HuH-7 (cell line): Measurements from ENCODE around the gene WDR48.

ENCODE experiments used
- DNase-seq: peaks from one replicate; pipeline ENCODE4 v3.0.0; 2011; ENCODE audit warnings: low spot score

Gene WDR48

DNA sequence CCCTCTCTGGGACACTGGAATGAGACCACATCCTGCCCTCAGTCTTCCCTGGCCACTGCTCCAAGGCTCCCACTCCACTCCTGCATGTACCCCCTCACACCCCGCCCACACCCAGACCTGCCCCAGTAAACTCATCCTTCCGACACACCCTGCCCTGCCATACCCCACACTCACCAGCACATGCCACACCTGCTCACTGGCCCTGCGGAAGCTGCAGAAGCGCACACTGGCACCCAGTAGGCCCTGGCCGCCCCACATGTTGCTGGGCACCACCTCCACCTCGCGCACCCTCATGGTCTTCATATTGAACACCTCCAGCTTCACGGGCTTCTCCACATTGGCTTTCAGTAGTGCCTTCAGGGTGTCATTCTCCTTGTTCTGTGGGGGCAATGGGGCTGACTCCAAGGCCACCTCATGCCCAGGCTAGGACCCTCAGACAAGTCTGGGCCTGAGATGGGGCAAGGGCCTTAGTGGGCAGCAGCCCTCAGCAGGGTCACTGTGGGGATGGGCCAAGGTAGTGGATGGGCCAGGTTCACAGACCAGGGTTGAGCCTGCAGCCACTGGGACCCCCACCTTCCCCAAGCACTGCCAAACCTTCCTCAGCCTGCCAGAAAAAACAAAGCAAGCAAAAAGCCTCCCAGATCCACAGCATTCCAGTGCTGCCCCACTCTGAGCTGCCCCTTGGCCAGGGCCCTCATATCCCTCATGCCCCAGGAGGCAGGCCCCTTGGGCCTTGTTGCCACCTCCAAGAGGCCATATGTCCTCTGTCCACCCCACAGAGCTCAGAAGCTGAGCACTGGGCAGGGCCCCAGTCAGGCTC is 50.9 kb downstream of the WDR48 start:
- DNase-seq = no peak

DNA sequence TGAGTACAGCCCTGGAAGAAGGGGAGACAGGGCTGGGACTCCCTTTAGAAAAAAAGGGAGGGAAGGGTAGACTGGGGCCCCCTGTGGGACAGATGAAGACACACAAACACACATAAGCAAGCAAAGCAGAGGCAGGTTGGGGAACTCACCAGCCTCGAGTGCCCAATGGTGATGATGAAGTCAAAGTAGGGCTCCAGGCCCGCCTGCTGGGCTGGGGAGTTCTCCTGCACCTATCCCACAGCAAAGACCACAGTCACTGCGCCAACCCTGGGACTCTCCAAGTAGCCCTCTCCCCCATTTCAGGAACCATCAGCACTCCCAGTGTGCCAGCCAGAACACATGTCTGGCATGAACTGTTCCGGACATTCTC is 51.5 kb downstream of the WDR48 start:
- DNase-seq = no peak

DNA sequence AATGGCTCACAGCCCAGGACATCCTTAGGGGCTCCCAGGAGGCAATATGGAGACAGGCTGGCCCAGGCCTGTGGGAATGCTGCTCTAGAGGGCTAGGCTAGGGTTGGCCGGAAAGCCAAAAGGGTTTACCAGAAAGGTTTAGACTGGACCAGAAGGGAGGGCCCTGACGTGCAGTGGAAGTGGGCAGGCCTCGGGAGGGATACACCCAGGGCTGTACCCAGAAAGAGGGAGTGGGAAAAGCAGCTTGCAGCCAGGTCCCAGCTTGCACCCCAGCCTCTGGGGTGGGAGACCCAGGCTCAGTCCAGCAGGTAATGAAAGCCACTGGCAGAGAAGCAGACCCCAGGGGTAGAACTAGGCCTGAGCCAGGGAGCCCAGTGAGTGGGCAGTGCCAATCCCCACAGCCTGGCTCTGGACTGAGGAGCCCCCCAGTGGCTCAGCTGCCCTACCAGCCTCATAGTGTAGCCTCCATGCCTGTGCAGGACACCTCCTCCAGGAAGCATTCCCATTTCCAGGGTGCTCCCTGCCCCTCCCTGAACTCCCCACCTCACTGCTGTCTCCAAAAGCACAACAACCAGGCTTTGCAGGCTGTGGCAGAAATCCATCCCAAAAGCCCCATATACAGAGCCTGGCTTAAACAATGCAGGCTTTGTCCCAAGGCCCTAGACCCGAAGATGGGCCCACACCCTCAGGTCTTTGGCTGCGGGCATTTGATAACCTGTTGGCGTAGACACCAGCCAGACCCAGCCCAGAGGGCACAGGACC is 52.2 kb downstream of the WDR48 start:
- no peak for DNase-seq

DNA sequence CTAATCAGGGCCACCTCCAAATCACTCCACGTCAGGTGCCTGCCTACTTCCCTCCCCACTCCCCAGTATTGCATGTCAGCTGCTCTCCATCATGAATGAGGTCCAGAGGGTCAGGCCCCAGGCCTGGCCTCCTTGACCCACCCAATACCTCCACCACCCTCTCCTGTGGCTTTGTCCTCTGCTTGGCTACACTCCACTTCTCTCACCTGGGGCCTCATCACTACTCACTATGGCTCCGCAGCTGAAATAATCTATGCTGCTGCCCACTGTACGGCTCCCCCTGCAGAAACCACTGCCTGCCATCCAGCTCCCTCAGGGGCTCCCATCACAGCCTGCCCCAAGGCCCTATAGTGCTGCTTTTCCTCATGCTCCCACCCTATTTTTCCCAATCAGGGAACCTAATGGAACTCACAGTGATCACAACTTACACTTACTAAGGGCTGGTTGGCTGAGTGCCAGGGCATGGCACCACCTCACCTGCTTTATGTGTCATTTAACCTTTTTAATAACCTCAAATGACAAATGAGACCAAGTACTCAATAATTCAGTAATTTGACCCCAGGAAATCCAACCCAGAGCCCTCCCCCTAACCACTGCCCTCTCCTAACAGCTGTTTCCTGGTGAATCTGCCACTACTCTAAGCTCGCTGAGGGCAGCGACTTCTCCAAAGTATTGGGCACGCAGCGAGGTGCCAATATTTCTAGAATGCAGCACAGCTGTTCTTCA is 53.3 kb downstream of the WDR48 start:
- DNase-seq = no peak

DNA sequence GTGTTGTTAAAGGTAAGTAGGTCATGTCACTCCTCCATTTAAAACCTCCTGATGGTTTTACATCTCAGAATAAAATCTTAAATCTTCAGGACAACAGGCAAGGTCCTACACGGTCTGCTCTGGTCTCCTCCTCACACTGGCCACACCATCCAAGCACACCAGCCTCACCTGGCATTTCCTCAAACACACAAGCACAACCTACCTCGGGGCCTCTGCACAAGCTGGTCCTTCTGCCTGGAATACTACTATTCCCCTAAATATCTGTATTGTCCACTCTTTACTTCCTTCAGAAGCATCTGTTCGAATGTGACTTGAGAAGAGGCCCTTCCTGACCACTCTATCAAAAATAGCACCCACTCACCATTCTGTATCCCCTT is 53.9 kb downstream of the WDR48 start:
- no peak for DNase-seq

DNA sequence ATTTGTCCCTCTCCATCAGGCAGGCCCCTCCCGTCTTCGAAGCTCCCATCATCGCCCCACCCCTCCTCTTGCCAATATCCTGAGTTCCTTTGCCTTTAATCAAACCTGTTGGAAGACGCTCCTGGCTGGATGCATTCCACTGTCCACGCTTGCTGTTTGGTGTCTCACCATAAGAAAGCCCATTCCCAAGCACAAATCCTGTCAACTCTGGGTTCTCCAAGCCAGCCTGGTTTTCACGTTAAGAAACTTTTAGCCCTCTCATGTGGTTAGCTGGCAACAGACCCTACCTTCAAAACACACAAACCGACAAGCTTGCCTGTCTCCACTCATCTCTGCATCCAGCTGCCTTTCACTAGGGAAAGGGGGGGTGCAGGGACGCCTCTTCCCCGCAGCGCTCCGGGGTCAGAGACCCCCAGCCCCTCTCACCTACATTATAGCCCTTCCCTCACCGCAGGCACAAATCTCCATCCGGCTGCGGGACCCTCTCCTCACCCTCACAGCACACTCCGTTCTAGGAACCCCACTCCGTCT is 54.5 kb downstream of the WDR48 start:
- DNase-seq = peak; percentile 31

DNA sequence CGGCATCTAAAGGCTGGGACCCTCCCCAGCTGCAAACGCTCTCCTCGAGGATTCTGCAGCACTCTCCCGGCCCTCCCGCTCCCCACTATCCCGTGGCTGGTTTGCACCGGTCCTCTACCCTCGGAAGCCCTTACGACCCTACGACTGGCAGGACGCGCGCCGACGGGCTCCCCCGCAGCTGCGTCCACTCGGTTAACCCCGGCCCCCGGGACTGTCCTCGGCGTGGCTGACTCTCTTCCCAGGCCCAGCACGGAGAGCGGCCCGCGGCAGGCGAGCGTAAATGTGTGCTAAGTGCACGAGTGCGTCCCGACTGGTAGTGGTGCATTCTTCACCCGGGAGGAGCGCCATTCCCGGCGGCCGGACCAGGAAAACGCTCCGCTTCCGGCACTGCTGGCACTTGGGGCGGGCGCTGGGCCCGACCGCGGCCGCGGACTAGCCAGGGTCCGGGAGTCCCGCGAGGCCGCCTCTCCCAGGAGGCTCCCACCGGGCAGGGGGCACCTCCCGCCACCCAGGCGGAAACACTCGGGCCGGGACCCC is 55.1 kb downstream of the WDR48 start:
- peak; percentile 82 for DNase-seq

DNA sequence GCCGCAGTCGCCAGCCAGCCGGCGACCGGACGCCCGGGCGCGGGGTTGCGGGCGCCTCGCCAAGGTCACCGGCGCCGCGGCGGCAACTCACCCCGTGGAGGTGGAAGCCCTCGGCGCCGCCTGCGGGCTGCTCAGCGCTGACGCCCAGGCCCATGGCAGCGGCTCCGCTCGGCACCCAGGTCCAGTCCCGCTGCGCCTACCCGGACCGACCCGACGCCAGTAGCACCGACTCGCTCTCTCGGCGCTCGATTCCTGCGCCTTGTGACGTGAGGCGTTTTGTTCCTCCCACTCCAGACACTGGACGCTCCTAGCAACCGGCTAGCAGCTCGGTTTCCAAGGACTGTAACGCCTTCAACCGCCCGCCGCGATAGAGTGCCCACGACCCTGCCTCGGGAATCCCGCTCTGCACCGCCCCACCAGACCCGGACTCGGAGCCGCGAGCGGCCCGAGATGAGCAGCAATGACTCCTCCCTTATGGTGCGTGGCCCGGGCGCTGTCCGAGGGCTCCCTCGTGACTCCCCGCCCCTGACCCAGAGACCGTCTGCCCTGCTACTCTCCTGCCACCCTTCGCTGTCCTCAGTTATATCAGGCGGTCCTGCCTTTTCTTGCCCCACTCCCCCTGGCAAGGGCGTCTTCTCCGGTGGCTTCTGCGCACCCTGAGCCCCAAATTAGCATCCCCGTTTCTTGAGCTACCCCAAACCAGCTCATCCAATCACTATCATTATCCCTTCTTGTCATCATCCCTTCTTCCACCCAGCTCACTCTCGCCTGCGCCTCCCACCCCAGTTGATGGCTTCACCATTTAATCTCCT is 55.8 kb downstream of the WDR48 start, which contains the start of the genes GORASP1 and TTC21A:
Gene GORASP1, minus strand, starts transcription at position 240 of the 812 bp plus-strand sequence. Its CDS starts 86 bp downstream, at position 154.
Gene TTC21A, plus strand, starts transcription at position 293 of the 812 bp plus-strand sequence. Its CDS starts 158 bp downstream, at position 451.
- DNase-seq = peak; percentile 96

DNA sequence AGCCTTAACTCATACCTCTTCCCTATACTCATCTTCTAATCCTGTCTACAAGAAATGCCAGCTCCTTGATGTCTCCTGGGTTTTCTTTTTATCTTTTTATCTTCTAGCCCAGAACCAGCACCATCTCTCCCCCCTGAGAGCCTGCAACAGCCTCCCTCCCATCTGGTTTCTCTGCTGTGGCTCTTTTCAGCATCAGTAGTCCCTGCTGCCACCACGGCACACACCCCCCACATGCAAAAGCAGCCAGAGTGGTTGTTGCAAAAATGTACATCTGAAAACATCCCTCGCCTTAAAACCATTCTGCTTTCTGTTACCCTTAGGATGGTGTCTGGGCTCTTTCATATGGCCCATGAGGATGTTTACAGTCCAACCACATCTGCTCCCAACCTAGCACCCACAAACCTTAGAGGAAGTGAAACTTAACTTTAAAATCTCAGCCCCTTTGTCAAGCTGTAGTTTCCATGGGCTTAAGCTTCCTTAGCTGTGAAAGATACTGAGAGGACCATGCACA is 56.4 kb downstream of the WDR48 start:
- DNase-seq = no peak

DNA sequence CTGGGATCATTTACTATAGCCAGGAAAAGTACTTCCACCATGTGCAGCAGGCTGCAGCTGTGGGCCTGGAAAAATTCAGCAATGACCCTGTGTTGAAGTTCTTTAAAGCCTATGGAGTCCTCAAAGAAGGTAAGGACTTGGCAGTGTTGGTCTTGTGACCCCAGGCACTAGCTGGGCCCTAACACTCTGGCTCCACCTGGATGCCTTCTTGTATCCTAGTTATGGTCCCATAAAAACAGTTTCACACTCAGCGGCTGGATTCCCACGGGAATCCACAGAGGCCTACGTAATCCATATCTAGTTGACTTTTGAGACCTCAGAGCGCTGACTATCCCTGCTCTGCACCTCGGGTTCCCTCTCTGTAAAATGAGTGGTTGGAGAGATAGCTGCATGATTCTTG is 57.3 kb downstream of the WDR48 start:
- DNase-seq = no peak

DNA sequence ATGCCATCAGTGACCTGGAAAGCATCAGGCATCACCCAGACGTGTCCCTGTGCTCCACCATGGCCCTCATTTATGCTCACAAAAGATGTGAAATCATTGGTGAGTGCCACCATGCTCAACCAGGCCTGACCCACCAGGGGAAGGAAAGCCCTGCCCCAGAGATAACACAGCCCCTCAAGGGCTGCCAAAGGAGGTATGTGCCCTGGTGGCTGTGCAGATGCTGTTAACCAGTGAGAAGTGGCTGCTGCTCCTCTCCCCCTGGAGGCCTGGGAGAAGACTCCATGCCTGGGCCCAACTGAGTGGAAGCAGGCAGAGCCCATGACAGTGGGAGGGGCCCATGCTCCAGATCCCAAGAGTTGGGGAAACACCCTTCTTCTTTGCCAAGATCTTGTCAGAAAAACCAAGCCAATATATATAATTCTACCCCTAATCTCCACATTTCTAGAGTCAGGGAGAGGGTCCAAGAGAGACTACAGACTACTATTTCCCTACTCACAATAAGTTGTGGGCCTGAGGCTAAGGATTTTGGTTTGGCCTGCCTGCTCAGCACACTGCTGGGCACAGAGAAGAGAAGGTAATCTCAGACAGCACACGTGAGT is 58.3 kb downstream of the WDR48 start:
- peak; percentile 34 for DNase-seq

DNA sequence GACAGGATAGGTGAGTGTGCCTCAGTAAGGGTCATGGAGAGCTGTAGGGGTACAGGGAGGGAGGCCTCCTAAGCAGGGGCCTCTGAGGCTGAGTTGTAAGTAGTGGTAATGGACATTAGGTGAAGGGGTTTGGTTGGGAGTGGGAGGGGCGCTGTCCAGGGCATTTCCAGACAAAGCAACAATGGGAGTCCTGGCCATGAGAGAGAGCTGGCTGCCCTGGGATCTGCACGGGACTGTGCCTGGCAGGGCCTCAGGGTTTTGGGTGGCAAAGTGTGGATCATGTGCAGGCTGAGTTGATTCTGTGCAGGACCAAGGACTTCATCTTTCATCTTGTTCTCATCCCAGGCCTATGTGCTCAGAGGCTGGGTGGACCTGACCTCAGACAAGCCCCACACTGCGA is 60.3 kb downstream of the WDR48 start:
- no peak for DNase-seq

DNA sequence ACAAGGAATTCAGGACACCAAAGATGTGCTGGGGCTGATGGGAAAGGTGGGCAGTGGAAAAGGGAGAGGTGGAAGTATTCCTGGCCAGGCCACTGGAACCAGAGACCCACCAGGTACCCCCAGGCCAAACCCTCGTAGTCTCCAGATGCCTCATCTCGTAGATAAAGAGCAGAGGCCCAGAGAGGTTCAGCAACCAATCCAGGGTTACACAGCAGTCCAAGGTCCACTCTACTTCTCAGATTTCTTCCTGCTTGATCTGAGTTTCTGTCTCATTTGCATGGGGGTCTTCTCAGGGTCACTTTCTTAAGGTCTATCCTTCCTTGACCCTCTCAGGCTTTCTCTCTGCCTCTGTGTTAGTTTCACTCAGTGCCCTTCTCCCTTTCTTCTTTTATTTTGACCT is 60.7 kb downstream of the WDR48 start:
- DNase-seq = no peak

DNA sequence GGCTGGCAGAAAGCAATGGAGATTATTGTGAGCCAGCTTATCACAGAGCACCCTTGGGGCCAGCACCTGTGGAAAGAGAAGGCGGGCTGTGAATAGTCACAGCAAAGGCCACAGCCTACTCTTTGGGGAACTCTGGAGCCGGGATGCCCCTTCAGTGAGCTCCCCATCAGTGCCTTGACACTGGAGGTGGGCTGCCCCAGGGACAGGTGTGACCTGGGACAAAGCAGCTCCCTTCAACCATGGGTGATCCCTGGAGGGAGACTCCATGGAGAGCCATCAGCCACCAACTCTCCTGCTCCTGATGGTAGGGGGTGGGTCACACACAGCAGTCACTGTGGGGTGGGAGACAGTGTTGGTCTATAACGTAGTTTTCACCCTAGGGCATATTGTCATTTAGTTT is 61.5 kb downstream of the WDR48 start:
- no peak for DNase-seq

DNA sequence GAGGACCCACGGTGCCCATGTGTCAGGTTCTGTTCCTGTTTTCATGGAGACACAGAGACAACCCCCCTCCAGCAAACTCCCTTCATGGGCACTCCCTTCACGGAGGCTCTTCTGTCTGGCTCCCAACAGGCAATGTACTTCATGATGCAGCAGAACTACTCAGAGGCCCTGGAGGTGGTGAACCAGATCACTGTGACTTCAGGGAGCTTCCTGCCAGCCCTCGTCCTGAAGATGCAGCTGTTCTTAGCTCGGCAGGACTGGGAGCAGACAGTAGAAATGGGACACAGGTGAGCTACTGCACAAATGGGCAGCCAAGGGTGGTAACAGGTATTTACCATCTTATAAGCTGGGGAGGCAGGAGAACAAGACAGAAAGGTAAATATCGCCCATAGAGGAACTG is 62.6 kb downstream of the WDR48 start:
- DNase-seq = no peak

DNA sequence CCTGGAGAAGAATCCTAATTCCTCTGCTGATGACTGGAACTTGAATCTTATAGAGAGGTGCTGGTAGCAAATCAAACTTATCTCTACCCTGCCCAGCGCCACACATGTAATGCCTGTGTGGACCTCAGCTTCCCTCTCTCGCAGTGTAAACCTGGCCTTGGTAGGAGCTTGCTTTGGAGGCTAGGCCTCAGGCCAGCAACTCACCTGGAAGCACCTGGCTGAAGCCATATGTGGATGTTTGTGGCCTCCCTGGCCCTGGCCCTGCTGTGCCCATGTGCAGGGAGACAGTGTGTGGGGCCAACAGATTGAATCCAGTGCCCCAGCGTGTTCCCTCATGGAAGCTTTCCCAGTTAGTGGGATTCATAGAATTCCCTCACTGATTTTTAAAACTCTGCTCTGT is 64.1 kb downstream of the WDR48 start:
- no peak for DNase-seq

DNA sequence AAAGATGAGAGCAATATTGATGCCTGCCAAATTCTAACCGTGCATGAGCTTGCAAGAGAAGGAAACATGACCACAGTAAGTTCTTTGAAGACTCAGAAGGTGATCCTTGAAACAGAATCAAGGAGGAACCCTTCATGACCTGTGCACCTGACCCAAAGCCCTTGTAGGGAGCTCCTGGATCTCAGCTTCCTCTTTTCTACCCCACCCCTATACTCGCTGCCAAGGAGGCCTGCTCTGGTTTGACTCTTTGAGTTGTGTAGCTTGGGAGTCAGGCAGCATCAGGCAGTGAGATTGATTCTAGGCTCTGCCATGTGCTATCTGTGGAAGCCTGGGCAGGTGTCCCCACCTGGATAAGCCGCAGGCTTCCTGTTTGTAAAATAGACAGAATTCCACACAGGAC is 66.3 kb downstream of the WDR48 start:
- no peak for DNase-seq

DNA sequence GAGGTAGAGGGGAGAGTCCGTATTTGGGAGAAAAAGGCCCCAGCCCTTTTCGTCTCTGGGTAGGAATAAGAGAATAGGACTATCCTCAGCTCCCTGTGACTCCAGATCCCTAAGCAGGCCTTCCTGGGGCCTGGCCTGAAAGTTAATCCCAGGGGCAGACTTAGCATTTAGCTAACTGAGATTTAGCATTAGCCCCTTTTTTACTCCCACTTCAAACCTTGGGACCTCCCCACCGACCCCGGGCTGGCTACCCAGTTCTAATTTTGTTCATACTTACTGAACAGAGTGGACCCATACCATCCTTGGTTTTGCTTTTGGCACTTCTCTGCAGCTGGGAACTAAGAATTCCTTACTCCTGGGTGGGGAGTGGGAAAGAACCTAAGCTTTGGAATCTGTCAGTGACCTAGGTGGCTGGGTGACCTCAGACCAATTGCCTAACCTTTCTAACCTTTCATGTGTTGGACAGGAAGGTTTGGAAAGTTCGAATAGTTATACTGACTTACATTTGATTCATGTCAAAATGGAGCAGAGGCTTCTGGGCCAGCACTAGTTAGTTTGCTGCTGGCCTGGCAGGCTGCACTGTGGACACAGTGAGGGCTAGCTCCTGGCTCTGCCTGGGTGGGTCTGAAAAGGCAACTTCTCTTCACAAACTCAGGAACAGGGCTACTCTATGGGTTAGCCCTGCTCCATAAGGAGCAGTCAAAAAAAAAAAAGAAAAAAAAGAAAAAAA is 67.3 kb downstream of the WDR48 start:
- no peak for DNase-seq

DNA sequence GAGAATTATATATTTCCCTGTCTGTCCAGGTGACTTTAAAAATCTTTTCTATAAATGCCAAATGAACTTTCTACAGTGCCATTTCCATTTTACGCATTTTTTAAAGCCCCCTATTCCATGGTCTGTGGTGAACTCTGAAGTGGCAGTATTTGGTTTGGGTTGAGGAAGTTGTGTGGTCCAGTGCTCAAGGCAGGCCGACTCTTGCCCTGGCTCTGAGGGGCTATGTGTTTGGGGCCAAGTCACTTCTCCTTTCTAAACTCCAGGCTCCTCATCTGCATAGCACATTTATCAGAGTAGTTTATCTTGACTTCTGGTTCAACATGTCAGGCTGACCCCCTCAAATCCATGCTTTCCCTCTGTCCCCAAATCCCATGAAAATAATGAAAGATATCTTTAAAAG is 69.8 kb downstream of the WDR48 start:
- DNase-seq = no peak

DNA sequence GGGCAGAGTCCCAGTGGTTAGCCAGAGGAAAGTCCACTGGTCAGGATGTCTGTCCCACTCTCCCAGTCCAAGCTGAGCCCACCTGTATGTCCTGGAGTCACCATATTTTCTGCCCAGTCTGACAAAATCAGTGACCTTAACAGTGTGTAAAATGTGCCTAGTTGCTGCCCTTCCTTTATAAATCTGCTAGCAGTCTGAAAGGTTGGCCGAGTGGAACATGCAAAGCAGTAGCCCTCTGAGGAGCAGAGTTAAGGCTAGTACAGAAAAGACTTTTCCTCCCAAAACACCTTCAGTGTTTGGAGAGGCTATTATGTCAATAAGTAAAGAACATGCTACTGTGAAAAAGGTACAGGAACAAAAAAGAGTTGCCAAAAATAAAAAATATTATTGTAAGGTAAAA is 71.0 kb downstream of the WDR48 start:
- DNase-seq = no peak
